ENCODE measurements around the gene RO60.
"Not testable (repeated sequence)": the region's sequence is repeated elsewhere in the genome, so short reads cannot be mapped to it uniquely, and the experiment has no call there.

RO60 gene

GRCh38 chr1:193059282-193060114 is at the start of gene RO60, which contains the start of gene UCHL5:
Gene RO60, plus strand, starts transcription at chr1:193059612. Its CDS starts 9,443 bp downstream, at chr1:193069055.
Gene UCHL5, minus strand, starts transcription at chr1:193059360. Its CDS starts 100 bp downstream, at chr1:193059260.
- H3K4me1 Mint-ChIP-seq (ENCODE audit: low read depth), result peaks cover 39% of the 10 kb centered on the region

GRCh38 chr1:193011406-193011805 is 48.0 kb upstream of the RO60 start:
- Mint-ChIP-seq H3K4me1 (ENCODE audit: low read depth) (peaks cover 12% of the 10 kb centered on the region), H3K9me3 (no peaks in the 10 kb centered on the region), H3K27ac (no peak overlapping the region), H3K36me3 (ENCODE audit: low read depth) (no peaks in the 10 kb centered on the region), H3K27me3 (no peaks in the 10 kb centered on the region), H3K4me3 (no peak overlapping the region)
- intact Hi-C loops (cut with micrococcal nuclease), result loop anchor here (10.0 kb wide), 1 partner anchor 107 kb away; no protein-coding TSS in a partner anchor

More at GRCh38 chr1:193059282-193060114, at the start of gene RO60, which contains the start of gene UCHL5:
- Mint-ChIP-seq H3K27ac (peak within 1 kb of the TSS; percentile 97), H3K27me3 (no peaks in the 10 kb centered on the region), H3K4me3 (peak within 1 kb of the TSS; percentile 98), H3K9me3 (no peaks in the 10 kb centered on the region), H3K36me3 (ENCODE audit: low read depth) (peaks cover 22% of the 10 kb centered on the region)
- intact Hi-C loops (cut with micrococcal nuclease), result loop anchor here (1.0 to 5.0 kb wide), 4 partner anchors 42 to 253 kb away; partner anchors contain the start of genes CDC73 and GLRX2

- H3K4me1 Mint-ChIP-seq (ENCODE audit: low read depth), result peaks cover 12% of the 10 kb centered on the region
- no peaks in the 10 kb centered on the region for H3K9me3 Mint-ChIP-seq
- no peak overlapping the region for H3K4me3 Mint-ChIP-seq
- intact Hi-C loops (cut with micrococcal nuclease), result loop anchor here (10.0 kb wide), 1 partner anchor 108 kb away; no protein-coding TSS in a partner anchor
- no peaks in the 10 kb centered on the region for H3K36me3 Mint-ChIP-seq (ENCODE audit: low read depth)
- H3K27ac Mint-ChIP-seq, result no peak overlapping the region
- H3K27me3 Mint-ChIP-seq, result no peaks in the 10 kb centered on the region
Observed at GRCh38 chr1:193013005-193013404, 46.4 kb upstream of the RO60 start.

GRCh38 chr1:193013707-193014106 is 45.7 kb upstream of the RO60 start:
- H3K4me1 Mint-ChIP-seq (ENCODE audit: low read depth), result peaks cover 12% of the 10 kb centered on the region
- H3K27me3 Mint-ChIP-seq, result no peaks in the 10 kb centered on the region
- no peaks in the 10 kb centered on the region for H3K9me3 Mint-ChIP-seq
- intact Hi-C loops (cut with micrococcal nuclease), result loop anchor here (10.0 kb wide), 1 partner anchor 109 kb away; no protein-coding TSS in a partner anchor
- H3K27ac Mint-ChIP-seq, result no peak overlapping the region
- H3K36me3 Mint-ChIP-seq (ENCODE audit: low read depth), result no peaks in the 10 kb centered on the region
- no peak overlapping the region for H3K4me3 Mint-ChIP-seq

DNA sequence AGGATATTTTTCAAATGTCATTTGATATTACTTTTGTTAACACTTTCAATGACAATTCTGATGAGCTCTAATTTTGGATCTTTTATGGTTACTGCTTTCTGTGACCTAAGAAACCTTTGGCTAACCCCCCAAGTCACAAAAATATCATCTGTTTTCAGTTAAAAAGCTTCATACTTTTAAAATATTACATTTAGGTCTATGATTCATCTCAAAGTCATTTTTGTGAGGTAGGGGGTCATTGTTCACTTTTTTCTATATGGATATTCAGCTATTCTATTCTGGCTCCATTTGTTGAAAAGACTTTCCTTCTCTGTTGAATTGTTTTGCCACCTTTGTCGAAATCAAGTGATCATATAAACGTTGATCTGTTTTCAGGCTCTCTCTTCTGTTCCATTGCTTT is 45.0 kb upstream of the RO60 start:
- Mint-ChIP-seq H3K9me3 (no peaks in the 10 kb centered on the region), H3K27ac (no peak overlapping the region), H3K36me3 (ENCODE audit: low read depth) (no peaks in the 10 kb centered on the region), H3K27me3 (no peaks in the 10 kb centered on the region), H3K4me1 (ENCODE audit: low read depth) (peaks cover 12% of the 10 kb centered on the region), H3K4me3 (no peak overlapping the region)
- intact Hi-C loops (cut with micrococcal nuclease), result loop anchor here (10.0 kb wide), 1 partner anchor 110 kb away; no protein-coding TSS in a partner anchor

DNA sequence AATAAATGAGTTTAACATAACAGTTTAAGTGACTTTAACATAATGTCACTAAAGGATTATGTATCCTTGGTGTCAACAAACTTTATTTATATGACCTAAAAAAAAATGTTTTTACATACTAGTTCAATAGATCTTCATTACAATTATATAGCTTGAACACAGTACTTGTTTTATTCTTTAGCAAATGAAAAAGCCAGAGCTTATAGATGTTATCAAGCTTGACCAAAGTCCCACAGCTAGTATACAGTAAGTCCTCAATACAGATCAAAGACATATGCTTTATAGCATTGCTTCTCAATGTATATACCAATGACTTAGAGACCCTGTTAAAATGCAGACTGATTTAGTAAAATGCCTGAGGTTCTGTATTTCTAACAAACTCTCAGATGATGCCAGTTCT is 42.6 kb upstream of the RO60 start:
- Mint-ChIP-seq H3K27ac (no peak overlapping the region), H3K36me3 (ENCODE audit: low read depth) (peaks cover 5% of the 10 kb centered on the region), H3K27me3 (no peaks in the 10 kb centered on the region), H3K9me3 (no peaks in the 10 kb centered on the region), H3K4me1 (ENCODE audit: low read depth) (peaks cover 6% of the 10 kb centered on the region), H3K4me3 (no peak overlapping the region)
- intact Hi-C loops (cut with micrococcal nuclease), result loop anchor here (5.0 to 10.0 kb wide), 3 partner anchors 41 to 544 kb away; partner anchors contain the start of genes RO60 and UCHL5

GRCh38 chr1:193019442-193020026 is 39.9 kb upstream of the RO60 start:
- Mint-ChIP-seq H3K36me3 (ENCODE audit: low read depth) (peaks cover 12% of the 10 kb centered on the region), H3K9me3 (no peaks in the 10 kb centered on the region), H3K27me3 (no peaks in the 10 kb centered on the region), H3K27ac (no peak overlapping the region), H3K4me1 (ENCODE audit: low read depth) (no peaks in the 10 kb centered on the region), H3K4me3 (no peak overlapping the region)
- intact Hi-C loops (cut with micrococcal nuclease), result loop anchor here (1.0 to 10.0 kb wide), 5 partner anchors 38 to 547 kb away; partner anchors contain the start of genes RO60 and UCHL5

- H3K4me3 Mint-ChIP-seq, result no peak overlapping the region
- intact Hi-C loops (cut with micrococcal nuclease), result loop anchor here (10.0 kb wide), 1 partner anchor 410 kb away; no protein-coding TSS in a partner anchor
- H3K27me3 Mint-ChIP-seq, result no peaks in the 10 kb centered on the region
- H3K9me3 Mint-ChIP-seq, result no peaks in the 10 kb centered on the region
- peaks cover 32% of the 10 kb centered on the region for H3K36me3 Mint-ChIP-seq (ENCODE audit: low read depth)
- no peaks in the 10 kb centered on the region for H3K4me1 Mint-ChIP-seq (ENCODE audit: low read depth)
- H3K27ac Mint-ChIP-seq, result no peak overlapping the region
Observed at GRCh38 chr1:193025218-193025617, 34.2 kb upstream of the RO60 start.

DNA sequence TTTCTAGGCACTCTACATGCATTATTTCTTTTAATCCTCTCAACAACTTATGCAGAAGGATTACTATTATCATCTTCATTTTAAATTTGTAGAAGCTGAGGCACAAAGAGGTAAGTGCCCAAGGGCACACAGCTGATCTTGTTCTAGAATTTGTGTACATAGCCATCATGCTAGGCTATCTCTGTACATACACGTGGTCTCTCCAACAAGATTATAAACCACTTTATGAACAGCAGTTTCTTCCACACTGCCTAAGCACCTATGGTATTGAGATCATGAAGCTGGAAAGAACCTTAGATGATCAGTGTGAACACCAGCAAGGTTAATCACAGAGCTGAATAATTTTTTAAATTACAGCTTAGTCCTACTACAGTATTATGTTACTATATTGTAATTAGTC is 29.1 kb upstream of the RO60 start:
- H3K4me3 Mint-ChIP-seq, result no peak overlapping the region
- no peaks in the 10 kb centered on the region for H3K9me3 Mint-ChIP-seq
- intact Hi-C loops (cut with micrococcal nuclease), result no loop called here
- no peaks in the 10 kb centered on the region for H3K4me1 Mint-ChIP-seq (ENCODE audit: low read depth)
- H3K27me3 Mint-ChIP-seq, result no peaks in the 10 kb centered on the region
- H3K36me3 Mint-ChIP-seq (ENCODE audit: low read depth), result peaks cover 32% of the 10 kb centered on the region
- H3K27ac Mint-ChIP-seq, result no peak overlapping the region

DNA sequence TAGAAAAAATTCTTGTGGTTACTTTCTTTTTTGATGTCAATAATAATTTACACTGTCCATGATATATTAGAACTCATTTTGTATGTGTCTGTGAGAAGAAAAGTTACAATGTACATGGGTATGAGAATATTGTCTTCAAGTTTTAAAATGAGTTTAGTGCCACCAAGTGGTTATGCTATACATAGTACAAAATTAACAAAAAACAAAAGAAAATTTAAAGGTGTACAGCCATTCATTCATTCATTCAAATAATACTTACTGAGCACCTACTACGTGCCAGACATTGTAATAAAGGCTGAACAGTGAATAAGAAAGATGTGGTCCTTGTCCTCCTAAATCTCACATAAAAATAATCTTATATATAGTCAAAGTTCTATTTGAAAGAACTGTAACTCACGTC is 28.0 kb upstream of the RO60 start:
- peaks cover 32% of the 10 kb centered on the region for H3K36me3 Mint-ChIP-seq (ENCODE audit: low read depth)
- intact Hi-C loops (cut with micrococcal nuclease), result no loop called here
- no peaks in the 10 kb centered on the region for H3K4me1 Mint-ChIP-seq (ENCODE audit: low read depth)
- no peaks in the 10 kb centered on the region for H3K27me3 Mint-ChIP-seq
- H3K4me3 Mint-ChIP-seq, result no peak overlapping the region
- H3K9me3 Mint-ChIP-seq, result no peaks in the 10 kb centered on the region
- no peak overlapping the region for H3K27ac Mint-ChIP-seq

DNA sequence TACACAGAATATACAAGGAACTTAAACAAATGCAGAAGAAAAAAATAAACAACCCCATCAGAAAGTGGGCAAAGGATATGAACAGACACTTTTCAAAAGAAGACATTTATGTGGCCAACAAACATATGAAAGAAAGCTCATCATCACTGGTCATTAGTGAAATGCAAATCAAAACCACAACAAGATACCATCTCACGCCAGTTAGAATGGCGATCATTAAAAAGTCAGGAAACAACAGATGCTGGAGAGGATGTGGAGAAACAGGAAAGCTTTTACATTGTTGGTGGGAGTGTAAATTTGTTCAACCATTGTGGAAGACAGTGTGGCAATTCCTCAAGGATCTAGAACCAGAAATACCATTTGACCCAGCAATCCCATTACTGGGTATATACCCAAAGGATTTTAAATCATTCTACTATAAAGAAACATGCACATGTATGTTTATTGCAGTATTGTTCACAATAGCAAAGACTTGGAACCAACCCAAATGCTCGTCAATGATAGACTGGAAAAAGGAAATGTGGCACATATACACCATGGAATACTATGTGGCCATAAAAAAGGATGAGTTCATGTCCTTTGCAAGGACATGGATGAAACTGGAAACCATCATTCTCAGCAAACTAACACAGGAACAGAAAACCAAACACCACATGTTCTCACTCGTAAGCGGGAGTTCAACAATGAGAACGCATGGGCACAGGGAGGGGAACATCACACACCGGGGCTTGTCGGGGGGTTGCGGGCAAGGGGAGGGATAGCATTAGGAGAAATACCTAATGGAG is 26.6 kb upstream of the RO60 start:
- intact Hi-C loops (cut with micrococcal nuclease); H3K9me3 Mint-ChIP-seq; H3K27ac Mint-ChIP-seq; H3K4me3 Mint-ChIP-seq; H3K4me1 Mint-ChIP-seq (ENCODE audit: low read depth); H3K27me3 Mint-ChIP-seq: not testable (repeated sequence)
- H3K36me3 Mint-ChIP-seq (ENCODE audit: low read depth), result peaks cover 29% of the 10 kb centered on the region

DNA sequence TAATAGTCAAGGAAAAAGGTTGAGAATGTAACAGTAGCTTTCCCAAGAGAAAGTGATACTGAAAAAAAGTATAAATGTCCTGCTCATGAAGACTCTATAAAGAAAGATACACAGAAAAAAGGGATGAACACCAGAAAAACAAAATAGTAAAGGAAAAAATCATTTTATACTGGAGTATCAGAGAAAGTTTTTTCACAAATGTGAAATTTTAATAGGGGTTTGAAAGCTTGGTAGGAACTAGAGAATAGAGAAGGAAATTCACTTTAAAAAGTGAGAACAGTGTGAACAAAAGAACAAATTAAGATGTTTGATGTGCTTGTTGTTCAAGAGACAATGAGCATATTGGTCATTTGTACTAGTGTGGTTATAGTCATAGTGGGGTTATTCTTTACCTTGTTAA is 25.8 kb upstream of the RO60 start:
- Mint-ChIP-seq H3K36me3 (ENCODE audit: low read depth) (peaks cover 36% of the 10 kb centered on the region), H3K4me3 (no peak overlapping the region), H3K27me3 (no peaks in the 10 kb centered on the region), H3K4me1 (ENCODE audit: low read depth) (peaks cover 5% of the 10 kb centered on the region), H3K9me3 (no peaks in the 10 kb centered on the region), H3K27ac (no peak overlapping the region)
- intact Hi-C loops (cut with micrococcal nuclease), result no loop called here

DNA sequence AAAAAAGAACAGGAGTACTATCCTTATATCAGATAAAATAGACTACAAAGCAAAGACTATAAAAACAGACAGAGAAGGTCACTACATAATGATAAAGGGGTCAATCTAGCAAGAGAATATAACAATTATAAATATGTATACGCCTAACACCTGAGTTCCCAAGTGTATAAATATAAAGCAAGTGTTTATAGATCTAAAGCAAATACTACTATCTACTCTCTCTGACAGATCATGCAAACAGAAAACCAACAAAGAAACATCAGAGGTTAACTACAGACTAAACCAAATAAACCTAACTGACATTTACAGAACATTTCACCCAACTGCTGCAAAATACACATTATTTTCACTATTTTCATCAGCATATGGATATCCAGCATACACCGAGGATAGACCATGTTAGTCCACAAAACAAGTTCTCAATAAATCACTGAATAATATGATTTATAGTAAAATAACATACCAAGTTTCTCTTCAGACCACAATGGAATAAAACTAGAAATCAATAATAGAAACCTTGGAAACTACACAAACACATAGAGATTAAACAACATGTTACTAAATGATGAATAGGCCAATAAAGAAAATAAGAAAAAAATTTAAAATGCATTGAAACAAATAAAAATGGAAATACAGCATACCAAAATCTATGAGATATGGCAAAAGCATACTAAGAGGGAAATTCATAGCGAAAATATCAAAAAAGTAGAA is 22.9 kb upstream of the RO60 start:
- peaks cover 5% of the 10 kb centered on the region for H3K4me1 Mint-ChIP-seq (ENCODE audit: low read depth)
- intact Hi-C loops (cut with micrococcal nuclease), result no loop called here
- H3K27ac Mint-ChIP-seq, result no peak overlapping the region
- peaks cover 49% of the 10 kb centered on the region for H3K36me3 Mint-ChIP-seq (ENCODE audit: low read depth)
- no peak overlapping the region for H3K4me3 Mint-ChIP-seq
- no peaks in the 10 kb centered on the region for H3K9me3 Mint-ChIP-seq
- no peaks in the 10 kb centered on the region for H3K27me3 Mint-ChIP-seq

All from dendritic cell treated with granulocyte-macrophage colony-stimulating factor and Interleukin-4, amounts not matched to agents 40 ng/mL and 50 ng/mL, for 4 days (primary cell).